Measurements from ENCODE around the gene MACROD2.
"Not testable (repeated sequence)": the region's sequence is repeated elsewhere in the genome, so short reads cannot be mapped to it uniquely, and the experiment has no call there.

MACROD2 gene

DNA sequence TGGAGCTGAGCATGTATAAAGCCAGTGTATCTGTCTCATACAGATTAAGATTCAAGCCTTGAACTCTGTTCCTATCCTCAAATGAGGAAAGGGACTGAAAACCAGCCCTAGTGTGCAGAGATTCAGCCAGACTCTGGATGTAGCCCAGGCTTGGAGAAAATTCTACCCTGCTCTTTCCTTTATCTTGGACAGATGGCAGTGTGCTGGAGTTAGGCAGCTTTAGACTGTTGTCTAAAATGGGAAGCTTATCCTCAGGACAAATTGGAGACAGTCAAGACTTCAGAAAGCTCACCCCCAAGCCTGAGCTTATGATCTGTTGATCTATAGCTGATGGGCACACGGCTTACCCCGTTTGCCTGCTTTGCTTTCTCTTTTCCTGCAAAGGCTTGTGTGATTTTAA, 1520.4 kb downstream of the MACROD2 start:
- DNase-seq: no peak

DNA sequence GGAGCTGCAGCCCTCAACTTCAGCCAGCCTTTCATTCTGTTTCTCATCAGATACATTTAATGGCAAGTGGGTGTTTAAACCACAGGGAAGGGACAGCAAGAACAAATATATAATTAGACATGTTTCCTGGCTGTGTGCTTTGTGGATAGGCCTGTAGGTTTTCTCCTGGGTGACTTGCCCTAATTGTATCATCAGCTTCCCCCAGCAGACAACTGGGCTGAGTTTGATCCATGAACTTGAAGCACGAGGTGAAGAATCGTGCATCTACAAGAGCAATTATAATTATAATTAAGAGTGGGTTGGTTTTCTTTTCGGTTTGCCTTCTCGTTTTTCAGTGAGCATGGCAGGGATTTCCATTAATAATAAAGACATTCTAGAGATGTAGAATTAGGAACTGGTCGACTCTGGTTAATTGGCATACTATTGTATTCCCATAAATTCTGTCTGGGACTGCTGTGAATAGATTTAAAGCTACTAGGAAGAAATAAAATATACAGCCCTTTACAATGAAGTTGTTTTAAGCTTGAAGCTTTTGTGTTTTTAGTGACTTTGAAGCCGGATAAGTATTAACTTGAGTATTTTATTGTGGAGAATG, 1525.7 kb downstream of the MACROD2 start:
- no peak for DNase-seq

DNA sequence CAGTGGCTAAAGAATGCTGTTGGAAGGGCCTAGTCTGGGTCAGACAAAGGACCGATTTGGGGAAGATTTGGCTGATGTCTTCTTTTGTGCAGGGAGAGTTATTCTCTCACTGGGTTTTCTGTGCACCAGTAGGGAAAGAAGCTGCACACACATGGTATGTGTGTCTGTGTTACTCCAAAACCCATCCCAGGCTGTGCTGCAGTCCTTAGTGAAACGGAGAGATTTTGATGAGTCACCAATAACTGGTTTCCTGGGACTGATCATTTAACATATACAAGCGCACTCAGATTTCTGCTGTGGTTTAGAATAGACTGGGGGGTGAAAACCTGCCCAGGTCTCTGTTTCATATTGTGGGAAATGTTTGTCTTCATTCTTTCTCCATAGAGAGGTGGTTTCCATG, 1528.1 kb downstream of the MACROD2 start:
- DNase-seq: no peak

DNA sequence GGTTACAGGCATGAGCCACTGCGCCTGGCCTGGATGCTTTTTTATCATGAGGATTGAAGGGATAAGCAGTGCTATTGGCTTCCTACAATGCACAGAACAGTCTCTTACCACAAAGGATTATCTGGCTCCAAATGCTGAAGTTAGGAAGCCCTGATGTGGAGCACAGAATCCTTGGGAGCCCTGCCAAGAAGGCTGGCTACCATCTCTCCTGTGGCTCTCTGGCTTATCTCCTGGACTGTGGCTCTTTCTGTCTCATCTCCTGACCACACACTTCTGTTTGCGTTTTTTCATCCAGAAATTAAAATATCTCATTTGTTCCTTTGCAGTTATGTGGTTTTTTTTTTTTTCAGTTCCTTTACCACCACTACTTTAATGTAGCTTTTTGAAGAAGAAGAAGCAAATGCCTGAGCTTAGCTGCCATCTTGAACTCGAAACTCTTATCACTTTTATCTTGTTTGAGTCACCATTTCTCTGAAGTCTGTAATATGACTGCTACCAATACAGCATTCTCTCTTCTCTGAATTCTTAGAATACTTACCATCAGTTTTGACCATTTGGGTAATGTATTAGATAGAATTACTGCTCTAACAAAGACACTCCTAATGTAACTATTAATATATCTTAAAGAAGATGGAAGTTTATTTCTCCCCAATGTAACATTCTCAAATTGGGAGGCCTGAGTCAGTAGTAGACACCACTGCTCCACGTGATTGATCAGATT, 1533.2 kb downstream of the MACROD2 start:
- DNase-seq: no peak

DNA sequence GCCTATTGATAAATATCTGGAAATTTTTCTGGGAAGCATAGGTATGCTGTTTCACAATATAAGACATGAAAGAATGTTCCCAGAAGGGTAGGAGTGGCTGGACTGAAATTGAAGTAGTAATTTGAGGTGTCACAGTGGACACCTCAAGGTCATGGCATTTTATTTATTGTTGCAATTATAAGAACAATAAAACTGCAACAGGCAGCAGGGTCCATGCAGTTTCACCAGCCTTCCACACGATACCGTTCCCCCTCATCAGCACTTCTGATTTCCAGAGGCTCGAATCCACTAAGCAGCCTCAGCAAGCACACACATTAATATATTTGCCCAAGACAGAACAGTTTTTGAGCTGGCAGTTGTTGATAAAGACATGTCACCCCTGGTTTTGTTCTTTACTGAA, 1540.5 kb downstream of the MACROD2 start:
- no peak for DNase-seq

DNA sequence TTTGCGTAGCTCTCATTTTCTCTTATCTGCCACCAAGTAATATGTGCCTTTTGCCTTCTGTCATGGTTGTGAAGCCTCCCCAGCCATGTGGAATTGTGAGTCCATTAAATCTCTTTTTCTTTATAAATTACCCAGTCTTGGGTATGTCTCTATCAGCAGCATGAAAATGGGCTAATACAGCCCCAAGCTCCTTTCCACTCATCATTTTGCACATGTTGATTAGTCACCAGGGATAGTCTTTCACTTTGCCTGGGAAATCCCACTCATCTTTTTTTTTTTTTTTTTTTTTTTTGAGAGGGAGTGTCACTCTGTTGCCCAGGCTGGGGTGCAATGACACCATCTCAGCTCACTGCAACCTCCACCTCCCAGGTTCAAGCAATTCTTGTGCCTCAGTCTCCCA, 1541.9 kb downstream of the MACROD2 start:
- DNase-seq: not testable (repeated sequence)

- no peak for DNase-seq
Measured at GRCh38 chr20:15542655-15543054, 1547.3 kb downstream of the MACROD2 start.

DNA sequence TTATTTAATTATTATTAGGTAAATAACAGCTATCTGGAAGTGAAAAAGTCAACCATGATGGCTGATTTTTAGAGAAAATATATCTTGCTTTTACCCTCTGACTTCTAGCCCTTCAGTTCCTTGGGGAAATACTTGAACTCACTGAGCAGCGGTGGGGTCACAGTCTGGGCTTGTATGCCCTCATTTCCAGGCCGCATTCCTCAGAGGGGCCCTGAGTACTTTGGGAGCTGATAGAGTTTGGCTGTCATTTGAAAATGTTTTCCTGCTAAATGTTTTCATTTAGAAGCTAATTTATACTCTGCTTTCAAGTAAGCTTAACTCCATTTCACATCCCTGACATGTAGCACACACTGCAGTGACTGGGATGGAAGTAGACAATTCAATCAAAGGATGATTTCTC, 1549.4 kb downstream of the MACROD2 start:
- no peak for DNase-seq

DNA sequence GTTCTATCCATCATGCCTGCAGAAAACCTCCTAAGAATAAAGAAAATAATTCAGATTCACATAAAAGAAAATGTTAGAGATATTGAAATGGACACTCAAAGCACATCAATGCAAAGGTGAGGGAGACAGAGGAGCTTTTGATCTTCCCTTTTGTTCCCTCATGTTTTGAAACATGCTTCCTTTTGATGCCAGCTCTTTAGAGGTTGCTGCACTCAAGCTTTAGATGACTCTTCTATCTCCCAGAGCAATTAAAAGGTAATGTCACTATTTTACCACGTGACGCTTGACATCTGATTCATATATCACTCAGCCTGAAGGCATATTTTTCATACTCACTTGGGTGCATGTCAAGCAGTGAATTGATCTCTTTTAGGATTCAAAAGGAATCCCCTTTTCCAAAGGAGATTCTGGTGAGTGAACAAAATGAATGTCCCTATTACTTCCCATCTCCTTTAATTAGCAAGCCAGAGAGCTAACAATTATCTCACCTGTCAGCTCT, 1551.3 kb downstream of the MACROD2 start:
- DNase-seq: no peak

- no peak for DNase-seq
Measured at GRCh38 chr20:15547119-15547518, 1551.8 kb downstream of the MACROD2 start.

- no peak for DNase-seq
Measured at GRCh38 chr20:15550116-15550870, 1555.0 kb downstream of the MACROD2 start.

DNA sequence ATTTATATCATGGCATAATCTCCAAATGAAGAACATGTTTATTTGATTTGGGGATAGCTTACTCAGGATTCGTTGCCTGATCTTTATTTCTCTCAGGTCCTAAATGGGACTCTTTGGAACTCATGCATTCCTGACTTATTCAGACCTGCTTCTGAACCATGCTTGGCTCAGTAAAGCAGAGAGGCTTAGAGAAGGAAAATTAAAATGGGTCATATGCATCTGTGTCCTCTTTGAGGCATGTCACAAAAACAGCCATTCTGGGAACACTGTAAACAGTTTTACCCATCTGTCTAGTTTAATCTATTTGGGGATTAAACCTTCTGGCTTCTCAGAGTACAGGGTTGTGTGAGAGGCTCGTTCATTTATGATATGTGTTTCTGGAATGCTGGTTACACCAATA, 1560.6 kb downstream of the MACROD2 start:
- no peak for DNase-seq

DNA sequence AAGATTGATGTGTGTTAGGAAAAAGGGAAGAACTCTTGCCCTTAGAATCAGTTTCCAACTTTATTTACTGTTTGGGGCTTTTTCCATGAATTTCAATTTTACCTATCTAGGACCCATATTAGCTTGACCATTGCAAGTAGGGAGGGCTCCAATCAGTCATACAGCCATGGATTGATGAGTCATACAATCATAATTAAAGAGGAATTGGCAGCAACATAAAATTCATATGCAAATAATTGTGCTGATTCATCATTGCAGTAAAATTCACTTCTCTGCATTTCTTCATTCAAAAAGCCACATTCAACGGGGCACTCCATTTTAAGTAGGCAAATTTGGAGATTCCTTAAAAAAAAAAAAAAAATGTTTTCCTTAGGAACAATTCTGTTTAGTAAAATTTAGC, 1561.6 kb downstream of the MACROD2 start:
- no peak for DNase-seq

DNA sequence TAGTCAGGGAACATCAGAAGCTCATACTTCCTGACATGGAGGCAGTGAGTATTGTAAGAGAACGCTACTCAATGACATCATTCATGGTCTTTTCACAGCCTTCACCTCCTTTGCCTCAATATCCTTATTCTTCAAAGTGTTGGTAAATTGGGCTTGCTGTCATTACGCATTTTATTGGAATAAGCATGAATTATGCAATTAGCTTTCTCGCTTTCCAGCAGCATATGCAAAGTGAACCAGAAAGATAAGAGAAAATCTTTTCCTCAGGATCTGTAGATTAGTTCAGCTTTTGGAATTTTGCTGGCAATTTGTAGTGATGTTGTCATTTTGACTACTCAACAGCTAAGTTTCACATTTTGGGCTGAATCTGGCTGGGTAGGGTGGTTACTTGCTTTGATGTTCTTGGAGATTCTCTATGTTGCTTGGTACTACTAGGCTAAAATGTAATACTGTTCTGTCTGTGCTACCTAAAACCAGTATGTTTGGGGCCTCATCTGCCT, 1565.8 kb downstream of the MACROD2 start:
- DNase-seq: no peak

DNA sequence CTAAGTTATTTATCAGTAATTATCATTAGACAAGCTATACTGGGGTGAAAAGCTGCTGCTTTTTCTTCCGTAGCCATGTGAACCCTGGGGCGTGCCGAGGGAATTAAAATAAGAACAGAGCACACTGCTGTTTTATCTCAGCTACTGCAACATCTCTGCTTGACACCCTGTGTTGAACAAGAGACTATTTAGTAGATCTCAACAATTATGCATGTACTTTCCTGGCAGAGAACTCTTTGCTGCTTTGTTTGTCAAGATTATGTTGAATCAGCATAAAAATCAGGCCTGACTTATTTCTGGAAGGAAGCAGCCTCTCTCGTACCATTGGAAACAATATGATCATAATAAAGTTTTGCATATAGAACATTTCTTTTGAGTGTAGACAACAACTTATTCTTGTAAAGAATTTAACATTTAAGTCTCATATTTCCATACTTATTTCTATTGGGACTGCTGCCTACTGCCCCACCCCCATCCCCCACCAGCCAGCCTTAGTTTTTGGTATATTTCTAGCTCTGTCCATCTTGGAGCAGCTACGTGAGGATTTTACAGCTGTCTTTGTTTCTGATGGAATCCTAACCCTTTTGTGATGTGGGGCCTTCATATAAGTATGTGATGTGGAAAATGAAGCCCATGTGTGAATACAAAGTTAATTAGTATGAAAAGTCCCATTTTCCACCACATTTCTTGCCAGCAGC, 1566.5 kb downstream of the MACROD2 start:
- no peak for DNase-seq

DNA sequence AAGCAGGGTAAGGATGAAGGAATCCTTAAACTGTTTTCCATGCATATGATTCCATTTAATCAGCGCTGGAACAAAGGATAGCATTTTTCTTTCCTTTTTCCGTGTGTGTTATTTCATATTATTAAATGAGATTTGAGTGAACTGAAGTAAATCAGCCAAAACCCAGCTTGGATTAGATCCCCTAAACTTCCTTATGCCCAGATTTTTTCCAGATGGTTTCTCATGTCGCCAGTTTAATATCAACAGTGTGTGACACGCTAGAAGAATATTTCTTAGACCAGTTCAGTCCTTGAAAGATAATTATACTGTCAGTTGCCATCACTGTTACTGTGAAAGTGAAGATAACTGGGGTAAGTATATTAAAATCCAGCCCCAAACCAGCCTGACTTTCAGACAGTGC, 1568.5 kb downstream of the MACROD2 start:
- DNase-seq: no peak

- DNase-seq: no peak
Measured at GRCh38 chr20:15564981-15565380, 1569.7 kb downstream of the MACROD2 start.

GRCh38 chr20:15565786-15566185, 1570.5 kb downstream of the MACROD2 start:
- no peak for DNase-seq

- DNase-seq: no peak
Measured at GRCh38 chr20:15567219-15567618, 1571.9 kb downstream of the MACROD2 start.

DNA sequence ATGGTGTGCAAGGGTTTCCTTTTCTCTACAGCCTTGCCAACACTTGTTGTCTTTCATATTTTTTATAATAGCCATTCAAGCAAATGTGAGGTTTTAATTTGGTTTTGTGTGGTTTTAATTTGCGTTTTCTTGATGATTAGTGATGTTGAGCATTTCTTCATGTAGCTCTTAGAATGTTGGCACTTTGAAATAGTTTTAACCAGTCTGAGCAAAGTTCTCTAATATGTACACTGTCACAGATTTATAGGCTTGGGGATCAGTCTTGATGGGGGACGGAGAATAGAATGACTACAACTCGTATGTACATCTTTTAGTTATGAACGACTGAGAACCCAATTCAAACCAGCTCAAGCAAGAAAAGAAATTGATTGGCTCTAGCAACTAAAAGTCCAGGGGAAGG, 1574.8 kb downstream of the MACROD2 start:
- no peak for DNase-seq

GRCh38 chr20:15571056-15571455, 1575.7 kb downstream of the MACROD2 start:
- no peak for DNase-seq

- DNase-seq: no peak
Measured at GRCh38 chr20:15575255-15575654, 1579.9 kb downstream of the MACROD2 start.

- no peak for DNase-seq
Measured at GRCh38 chr20:15576411-15576810, 1581.1 kb downstream of the MACROD2 start.
